Adrenal gland (tissue), 5 donors: ENCODE measurements around the gene AWAT2.

ENCODE experiments used
- POLR2A ChIP-seq, 2 donors: fragments of 450-650 bp; IDR thresholded peaks; one replicate each; pipeline ENCODE4 v1.6.1; 2017; ENCODE audit warnings: antibody characterized with exemption in 2 of 2, mild to moderate bottlenecking in 2 of 2, moderate library complexity in 1 of 2
- TF ChIP-seq, protein P1 (sequence below), 6 experiments: fragments of 450-650 bp in 4 of 6; fragments of 200-600 bp in 2 of 6; sonication (generic) in 1 of 6; IDR thresholded peaks; 1 replicate in 5 of 6; 2 replicates in 1 of 6; pipeline versions ENCODE4 v1.5.1 to v1.8.0; 2016 to 2021; ENCODE audit warnings: antibody characterized with exemption in 6 of 6, mild to moderate bottlenecking in 2 of 6, moderate library complexity in 1 of 6
- donor health status: DM: no; HTN: no; CAD: no.

DNA sequence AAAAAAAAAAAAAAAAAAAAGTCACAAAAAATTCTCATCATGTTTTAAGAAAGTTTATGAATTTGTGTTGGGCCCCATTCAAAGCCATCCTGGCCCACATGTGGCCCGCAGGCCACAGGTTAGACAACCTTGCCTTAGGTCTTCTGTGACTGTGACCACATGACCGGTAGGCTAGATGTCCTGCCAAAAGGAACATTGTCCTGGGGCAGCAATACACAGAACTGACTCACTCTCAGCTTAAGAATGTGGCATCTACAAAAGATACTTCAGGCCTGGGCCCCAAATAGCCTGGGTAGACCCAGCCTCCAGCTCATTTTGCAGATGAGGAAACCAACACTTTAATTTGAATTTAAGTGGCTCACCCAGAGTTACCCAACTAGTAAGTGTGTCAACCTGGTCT lies 10.0 kb downstream of the AWAT2 start:
- TF ChIP-seq, protein P1, sequence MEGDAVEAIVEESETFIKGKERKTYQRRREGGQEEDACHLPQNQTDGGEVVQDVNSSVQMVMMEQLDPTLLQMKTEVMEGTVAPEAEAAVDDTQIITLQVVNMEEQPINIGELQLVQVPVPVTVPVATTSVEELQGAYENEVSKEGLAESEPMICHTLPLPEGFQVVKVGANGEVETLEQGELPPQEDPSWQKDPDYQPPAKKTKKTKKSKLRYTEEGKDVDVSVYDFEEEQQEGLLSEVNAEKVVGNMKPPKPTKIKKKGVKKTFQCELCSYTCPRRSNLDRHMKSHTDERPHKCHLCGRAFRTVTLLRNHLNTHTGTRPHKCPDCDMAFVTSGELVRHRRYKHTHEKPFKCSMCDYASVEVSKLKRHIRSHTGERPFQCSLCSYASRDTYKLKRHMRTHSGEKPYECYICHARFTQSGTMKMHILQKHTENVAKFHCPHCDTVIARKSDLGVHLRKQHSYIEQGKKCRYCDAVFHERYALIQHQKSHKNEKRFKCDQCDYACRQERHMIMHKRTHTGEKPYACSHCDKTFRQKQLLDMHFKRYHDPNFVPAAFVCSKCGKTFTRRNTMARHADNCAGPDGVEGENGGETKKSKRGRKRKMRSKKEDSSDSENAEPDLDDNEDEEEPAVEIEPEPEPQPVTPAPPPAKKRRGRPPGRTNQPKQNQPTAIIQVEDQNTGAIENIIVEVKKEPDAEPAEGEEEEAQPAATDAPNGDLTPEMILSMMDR (IDR thresholded peaks at IDR 0.05): no peak
- no peak for TF ChIP-seq POLR2A (IDR thresholded peaks at IDR 0.05)
